SK-N-SH (cell line): ENCODE measurements around the gene ISM1.

ENCODE experiments used
- EP300 ChIP-seq, 2 experiments: IDR thresholded peaks; 2 replicates each; pipeline versions ENCODE4 v1.4.0 to v1.6.1; 2012; ENCODE audit warnings: borderline replicate concordance in 1 of 2, low read depth in 1 of 2, low read length in 1 of 2
- EZH2phosphoT487 ChIP-seq: fragments of 200-600 bp; sonication (generic); IDR thresholded peaks from 2 replicates; pipeline ENCODE4 v1.6.1; 2017; ENCODE audit warnings: low read depth, mixed run types, mild to moderate bottlenecking, antibody characterized with exemption, moderate library complexity, borderline replicate concordance
- TCF12 ChIP-seq: IDR thresholded peaks from 2 replicates; pipeline ENCODE4 v1.4.0; 2012
- TF ChIP-seq, protein P1 (sequence below): fragments of 200-600 bp; sonication (generic); IDR thresholded peaks from 2 replicates; pipeline ENCODE4 v1.6.1; 2017; ENCODE audit warnings: antibody characterized with exemption, mild to moderate bottlenecking, moderate library complexity
- TF ChIP-seq, protein P2 (sequence below): IDR thresholded peaks from 2 replicates; pipeline ENCODE4 v1.6.1; 2012; ENCODE audit warnings: mild to moderate bottlenecking, low read depth, low read length, moderate library complexity

DNA sequence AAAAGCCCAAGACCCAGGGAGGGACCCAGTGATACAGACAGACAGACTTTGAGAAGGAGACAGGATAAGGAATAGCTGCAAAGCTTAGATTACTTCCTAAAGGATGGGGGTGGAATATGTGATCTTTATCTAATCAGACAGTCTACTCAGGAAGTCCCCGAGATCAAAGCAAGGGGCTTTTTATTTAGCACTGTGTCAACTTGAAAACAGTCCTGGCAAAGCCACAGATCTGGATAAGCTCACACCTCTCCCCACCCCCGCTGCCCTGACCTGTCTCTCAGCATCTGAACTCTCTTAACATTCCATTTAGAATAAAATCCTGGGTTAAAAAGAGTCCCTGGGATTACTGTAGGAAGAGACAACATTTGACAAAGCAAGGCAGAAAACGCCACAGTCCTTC lies 101.5 kb downstream of the ISM1 start:
- TF ChIP-seq EP300 (IDR thresholded peaks at IDR 0.05; ENCODE audit: borderline replicate concordance in 1 of 2, low read depth in 1 of 2, low read length in 1 of 2) (no peak), EZH2phosphoT487 (no peak), TCF12 (no peak)
- TF ChIP-seq, protein P1, sequence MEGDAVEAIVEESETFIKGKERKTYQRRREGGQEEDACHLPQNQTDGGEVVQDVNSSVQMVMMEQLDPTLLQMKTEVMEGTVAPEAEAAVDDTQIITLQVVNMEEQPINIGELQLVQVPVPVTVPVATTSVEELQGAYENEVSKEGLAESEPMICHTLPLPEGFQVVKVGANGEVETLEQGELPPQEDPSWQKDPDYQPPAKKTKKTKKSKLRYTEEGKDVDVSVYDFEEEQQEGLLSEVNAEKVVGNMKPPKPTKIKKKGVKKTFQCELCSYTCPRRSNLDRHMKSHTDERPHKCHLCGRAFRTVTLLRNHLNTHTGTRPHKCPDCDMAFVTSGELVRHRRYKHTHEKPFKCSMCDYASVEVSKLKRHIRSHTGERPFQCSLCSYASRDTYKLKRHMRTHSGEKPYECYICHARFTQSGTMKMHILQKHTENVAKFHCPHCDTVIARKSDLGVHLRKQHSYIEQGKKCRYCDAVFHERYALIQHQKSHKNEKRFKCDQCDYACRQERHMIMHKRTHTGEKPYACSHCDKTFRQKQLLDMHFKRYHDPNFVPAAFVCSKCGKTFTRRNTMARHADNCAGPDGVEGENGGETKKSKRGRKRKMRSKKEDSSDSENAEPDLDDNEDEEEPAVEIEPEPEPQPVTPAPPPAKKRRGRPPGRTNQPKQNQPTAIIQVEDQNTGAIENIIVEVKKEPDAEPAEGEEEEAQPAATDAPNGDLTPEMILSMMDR = no peak
- TF ChIP-seq, protein P2, sequence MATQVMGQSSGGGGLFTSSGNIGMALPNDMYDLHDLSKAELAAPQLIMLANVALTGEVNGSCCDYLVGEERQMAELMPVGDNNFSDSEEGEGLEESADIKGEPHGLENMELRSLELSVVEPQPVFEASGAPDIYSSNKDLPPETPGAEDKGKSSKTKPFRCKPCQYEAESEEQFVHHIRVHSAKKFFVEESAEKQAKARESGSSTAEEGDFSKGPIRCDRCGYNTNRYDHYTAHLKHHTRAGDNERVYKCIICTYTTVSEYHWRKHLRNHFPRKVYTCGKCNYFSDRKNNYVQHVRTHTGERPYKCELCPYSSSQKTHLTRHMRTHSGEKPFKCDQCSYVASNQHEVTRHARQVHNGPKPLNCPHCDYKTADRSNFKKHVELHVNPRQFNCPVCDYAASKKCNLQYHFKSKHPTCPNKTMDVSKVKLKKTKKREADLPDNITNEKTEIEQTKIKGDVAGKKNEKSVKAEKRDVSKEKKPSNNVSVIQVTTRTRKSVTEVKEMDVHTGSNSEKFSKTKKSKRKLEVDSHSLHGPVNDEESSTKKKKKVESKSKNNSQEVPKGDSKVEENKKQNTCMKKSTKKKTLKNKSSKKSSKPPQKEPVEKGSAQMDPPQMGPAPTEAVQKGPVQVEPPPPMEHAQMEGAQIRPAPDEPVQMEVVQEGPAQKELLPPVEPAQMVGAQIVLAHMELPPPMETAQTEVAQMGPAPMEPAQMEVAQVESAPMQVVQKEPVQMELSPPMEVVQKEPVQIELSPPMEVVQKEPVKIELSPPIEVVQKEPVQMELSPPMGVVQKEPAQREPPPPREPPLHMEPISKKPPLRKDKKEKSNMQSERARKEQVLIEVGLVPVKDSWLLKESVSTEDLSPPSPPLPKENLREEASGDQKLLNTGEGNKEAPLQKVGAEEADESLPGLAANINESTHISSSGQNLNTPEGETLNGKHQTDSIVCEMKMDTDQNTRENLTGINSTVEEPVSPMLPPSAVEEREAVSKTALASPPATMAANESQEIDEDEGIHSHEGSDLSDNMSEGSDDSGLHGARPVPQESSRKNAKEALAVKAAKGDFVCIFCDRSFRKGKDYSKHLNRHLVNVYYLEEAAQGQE = no peak
